GM18873 (cell line): ENCODE results near the gene TNC.
"Not testable (repeated sequence)": the region's sequence is repeated elsewhere in the genome, so short reads cannot be mapped to it uniquely, and the experiment has no call there.

Experiments
- ATAC-seq: cut with Tn5 transposase; IDR thresholded peaks from one replicate; pipeline ENCODE4 v1.9.1; 2021; ENCODE audit warnings: mild to moderate bottlenecking, moderate library complexity, moderate number of reproducible peaks; ENCODE audit not compliant: unreplicated experiment, low FRiP score

Gene TNC

DNA sequence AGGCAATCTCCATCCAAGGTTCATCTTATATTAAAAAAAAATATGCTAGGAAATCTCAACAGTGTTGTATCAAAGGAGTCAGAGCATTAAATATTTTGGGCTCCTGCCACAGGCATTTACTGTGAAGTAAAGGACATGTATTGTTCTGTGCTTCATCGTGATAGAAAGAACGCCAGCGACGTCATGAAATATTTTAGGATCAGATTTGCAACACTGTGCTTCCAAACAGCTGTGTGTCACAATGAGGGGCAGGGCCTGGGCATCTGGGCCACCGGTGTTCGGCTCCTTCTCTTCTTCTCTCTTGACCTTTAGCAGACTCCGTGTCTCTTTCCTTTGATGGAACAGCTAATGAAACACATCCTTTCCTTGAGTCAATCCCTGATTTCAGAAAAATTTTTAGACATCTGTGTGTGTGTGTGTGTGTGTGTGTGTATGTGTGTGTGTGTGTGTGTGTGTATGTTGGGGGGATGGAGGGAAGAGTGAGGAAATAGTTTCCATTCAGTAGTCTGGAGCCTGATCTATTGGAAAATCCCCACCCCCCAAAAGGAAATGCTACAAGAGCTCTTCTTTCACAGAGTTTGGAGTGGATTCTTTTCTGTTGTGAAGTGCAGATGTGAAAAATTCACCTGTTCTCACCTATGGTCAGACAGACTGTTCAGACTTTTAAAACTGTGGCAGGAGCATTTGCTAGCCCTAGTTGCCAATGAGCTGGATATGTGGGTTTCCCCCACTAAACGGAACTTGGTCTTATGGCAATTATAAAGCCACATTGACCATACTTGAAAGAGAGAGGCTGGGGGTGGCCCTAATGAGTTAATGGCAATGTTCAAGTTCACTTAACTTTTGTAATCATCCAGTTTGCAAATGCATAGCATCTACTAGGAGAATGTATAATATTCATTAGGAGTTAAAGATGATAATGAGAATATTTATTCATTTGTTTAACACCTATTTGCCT is 18.1 kb upstream of the TNC start:
- ATAC-seq: no peak

DNA sequence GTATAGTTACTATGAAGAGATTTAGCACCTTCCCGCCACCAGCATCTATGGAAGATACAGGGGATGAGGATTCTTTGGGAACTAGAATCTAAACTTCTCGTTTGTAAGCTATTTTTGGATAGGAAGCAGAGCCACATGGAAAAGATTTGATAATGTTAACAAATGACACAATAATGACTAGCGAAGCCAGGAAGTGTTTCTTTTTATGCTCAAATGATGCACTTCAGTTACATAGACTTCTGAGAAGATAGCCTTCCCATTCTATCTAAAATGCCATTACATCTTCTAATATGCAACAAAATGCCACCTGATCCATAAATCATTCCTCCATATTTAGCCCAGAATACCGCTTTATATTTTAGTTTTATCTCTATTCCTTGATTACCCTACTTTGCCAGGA is 17.0 kb upstream of the TNC start:
- ATAC-seq: no peak

DNA sequence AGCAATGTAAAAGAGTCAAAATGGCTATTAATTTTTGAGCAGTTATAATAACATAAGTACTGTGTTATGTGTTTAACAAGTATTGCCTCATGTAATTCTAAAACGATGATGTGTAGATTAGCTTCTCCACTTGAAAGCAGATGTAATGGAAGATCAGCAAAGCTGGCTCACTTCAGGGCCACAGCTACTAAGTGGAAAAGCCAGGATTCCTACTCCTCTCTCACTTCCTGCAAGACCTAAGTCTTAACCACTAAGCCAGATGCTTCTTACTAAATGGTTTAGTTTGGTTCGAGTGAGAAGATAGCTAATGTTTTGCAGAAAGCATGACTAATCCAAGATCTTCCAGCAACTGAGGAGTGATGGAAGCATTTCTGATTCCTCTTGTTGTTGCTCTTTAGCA is 15.7 kb upstream of the TNC start:
- no peak for ATAC-seq

DNA sequence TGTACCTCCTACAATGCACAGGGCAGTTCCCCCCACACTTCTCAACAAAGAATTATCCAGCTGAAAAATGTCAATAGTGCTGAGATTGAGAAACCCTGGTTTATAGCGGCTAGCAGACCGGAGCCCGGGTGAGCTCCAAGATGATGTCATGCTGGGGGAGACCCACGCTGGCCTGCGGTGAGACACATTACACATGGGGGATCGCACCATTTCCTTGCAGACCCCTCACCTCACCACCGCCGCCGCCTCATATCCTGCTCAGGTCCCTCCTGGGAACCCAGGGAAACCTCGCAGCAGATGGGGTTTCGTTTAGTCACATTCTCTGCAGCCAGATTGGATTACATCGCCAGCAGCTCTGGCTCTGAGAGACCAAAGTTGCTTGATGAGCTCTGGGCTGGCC is 14.7 kb upstream of the TNC start:
- no peak for ATAC-seq

DNA sequence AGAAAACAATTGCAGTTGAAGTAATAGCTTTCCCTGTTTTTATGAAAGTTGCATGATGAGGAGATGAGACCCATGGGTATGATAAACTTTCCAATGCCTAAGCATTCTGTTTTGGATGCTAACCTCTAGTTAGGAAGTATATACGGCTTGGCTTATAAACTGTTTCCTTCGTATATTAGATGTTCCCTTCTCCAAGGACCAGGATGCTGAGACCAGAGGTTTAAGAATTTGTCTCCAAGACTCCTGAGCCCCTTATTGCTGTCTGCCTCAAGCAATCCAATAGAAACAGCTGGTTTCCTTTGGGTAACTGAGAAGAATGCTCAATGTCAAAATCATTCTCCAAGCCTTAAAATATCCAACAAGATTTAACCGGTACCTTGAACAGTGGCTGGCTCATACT is 12.2 kb upstream of the TNC start:
- ATAC-seq: no peak

DNA sequence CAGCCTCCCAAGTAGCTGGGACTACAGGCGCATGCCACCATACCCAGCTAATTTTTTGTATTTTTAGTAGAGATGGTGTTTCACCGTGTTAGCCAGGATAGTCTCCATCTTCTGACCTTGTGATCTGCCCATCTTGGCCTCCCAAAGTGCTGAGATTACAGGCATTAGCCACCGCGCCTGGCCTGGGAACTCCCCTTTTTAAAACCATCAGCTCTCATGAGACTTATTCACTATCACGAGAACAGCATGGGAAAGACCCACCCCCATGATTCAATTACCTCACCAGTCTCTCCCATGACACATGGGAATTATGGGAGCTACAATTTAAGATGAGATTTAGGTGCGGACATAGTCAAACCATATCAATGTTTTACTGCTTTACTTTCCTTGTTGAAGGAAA is 10.8 kb upstream of the TNC start:
- ATAC-seq: not testable (repeated sequence)

DNA sequence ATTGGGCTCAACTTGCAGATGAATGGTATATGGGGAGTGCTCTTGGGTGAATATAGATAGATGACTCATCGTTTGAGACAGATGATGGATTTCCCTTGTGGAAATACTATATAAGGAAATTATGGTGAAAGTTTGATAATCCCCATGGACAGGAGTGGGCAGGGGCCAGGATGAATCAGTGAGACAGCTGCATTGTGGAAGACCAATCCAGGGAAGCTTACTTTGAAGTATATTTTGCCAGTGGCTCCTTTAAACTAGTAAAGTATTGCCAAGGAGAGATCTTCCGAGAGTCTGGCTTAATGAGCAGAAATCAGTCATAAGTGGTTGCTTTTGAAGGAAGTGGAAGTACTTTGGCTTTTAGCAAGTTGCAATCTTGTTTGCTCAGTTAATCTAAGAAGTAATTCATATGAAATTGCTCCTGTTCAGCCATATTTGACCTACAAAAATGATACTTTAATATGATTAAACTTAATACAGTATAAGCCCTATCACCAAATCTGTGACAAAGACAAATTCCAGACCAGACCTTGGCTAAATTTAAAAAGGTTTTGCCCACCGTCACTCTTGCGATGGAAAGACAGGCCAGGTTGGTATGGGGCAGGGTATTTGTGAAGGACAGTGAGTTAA is 9.3 kb upstream of the TNC start:
- ATAC-seq: no peak

DNA sequence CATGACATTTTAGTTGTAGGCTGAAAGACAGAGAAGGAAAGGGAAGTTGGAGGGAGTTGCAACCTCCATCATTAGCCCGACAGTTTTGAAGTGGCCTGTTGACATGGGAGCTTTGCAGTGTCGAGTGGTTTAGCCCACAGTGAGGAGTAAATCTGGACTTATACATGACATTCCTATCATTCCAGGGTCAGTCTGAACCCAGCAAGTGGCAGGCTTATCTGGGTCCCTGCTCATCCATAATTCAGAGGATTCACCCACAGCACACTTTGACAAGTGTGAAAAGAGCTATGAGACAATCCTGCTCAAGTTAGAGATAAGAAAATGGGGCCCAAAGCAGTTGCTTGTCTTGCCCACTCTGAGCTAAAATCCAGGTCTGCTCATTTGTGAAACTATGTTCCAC is 8.4 kb upstream of the TNC start:
- no peak for ATAC-seq

DNA sequence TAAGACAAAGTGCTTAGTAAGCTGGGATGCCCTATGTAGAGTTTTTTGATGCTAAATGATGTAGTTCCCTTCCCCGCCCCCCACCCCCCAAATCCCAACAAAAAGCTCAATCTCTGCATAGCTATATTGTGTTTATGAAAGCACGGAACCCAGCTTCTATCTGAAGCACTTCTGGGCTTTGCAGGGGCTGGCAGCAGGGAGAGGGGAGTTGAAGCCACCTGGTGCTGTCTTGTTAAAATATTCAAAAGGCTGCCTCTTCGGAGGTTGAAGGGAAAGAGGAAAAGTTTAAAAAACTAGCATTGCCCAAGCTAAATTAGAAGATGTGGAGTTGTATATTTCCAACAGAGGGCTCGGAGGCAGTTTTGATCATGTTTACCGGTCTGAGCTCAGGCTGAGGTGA is 5.0 kb upstream of the TNC start:
- ATAC-seq: no peak

DNA sequence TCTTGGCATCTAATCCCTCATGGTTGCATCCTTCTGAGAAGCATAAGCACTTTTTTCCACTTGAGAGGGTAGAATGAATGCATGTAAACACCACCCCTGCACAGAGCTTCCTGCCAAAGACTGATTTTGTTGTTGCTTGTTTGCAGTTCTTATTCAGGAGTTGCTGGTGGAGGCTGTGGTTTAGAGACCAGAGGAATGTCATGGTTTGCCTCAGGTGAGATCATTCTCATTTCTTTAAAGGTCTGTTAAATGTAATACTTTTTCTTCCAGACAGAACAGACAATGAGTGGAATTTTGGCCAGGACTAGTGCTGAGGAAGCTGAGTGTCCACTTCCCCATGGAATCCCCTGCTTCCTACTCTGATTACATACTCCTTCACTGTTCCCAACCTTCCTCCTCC is 3.2 kb upstream of the TNC start:
- ATAC-seq: no peak

DNA sequence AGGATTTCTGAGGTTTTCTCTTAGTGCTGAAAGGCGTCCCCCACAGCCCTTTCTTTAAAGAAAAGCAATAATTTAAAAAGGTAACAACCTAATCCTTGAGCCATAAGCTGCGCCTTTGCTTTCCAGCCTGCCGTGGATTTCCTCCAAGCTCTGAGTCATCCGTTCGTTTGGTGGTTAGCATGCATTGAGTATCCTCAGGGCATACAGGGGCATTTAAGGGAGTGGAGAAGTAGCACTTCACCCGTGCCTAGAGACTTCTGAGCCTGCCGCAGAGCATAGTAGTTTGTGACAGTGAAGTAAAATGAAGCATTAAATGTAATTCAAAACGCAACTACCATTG is 892 bp upstream of the TNC start:
- ATAC-seq: no peak

DNA sequence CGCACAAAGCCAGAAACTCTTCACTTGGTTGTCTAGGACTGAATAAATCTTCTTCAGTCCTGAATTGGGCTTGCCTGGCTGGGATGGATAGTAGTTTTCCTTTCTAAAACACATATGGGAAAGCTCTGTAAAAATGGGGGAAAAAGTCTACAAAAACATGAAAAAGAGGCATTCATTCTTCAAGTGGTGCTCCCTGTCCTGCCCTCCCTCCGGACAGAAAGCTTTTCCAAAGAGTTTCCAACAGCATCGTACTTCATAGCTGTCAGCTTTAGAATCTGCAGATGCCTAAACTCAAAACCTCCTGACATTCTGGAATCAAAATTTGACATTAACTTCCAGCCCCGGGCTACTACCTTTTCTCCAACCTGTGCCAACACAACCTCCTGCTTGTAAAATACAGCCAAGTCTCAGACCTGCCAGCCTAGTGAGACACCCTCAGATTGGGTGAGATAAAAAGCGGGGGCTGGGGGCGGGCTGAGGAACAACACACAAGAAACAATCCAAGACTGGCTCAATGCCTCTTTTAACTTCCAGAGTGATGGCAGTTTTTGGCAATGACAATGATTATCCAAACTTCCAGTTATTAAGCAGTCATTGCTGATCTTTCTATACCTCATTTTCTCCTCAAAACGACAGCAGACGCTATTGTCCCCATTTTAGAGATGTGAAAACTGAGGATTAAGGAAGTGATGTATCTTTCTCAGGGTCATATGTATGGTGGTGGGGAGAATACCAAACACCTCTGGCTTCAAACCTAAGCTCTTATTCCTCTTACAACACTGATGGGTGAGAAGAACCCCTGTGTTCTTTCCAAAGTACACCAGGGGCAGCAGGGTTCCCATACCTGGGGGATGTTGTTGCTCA is 1.3 kb downstream of the TNC start:
- no peak for ATAC-seq

DNA sequence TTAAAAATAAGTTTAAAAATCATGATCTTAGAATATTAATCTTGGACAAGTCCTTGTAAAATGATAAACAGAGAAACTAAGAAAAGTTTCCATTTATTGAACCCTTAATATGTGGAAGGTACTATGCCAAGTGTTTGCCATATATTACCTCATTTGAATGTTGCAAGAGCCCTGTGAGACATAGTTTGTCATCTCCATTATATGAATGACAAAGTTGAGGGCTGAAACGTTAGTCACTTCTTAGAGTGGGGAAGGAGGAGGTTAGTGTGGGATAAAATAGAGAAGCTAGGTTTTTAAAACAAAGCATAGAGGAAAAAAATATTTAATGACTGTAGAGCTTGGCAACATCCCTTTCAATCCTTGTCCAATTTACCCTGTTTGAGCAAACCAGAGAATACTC is 2.0 kb downstream of the TNC start:
- no peak for ATAC-seq

DNA sequence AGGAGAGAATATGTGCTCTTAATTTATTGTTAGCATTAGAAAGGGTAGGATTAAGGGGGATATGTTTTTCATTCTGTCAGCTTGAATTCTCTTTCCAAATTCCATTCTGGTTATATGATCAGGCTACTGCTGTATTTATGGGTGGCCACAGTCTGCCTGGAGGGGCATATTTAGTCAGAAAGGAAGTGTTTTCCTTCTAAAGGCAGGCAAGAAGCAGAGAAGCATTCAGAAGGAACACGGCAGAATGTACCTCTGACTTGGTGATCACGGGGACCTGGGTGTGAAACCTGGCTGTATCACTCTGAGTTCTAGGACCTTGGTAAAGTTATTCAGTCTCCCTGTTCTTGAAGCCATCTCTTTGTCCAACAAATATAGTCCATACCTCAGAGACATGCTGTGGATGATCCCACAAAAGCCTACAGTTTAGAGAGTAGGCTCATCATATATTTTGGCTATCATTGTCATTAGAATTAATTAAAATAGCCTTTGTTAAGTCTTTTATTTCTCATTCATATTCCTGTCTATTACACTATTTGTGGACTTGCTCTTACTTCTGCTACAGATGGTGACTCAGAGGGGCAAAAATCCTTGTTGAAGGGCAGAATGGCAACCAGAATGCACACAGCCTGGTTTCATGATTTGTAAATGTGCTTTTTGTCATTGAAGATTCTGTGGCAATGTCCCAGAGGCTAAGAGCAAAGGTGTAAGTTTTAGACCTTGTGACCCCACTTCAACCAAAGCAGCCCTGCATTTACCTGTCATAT is 2.7 kb downstream of the TNC start:
- no peak for ATAC-seq

DNA sequence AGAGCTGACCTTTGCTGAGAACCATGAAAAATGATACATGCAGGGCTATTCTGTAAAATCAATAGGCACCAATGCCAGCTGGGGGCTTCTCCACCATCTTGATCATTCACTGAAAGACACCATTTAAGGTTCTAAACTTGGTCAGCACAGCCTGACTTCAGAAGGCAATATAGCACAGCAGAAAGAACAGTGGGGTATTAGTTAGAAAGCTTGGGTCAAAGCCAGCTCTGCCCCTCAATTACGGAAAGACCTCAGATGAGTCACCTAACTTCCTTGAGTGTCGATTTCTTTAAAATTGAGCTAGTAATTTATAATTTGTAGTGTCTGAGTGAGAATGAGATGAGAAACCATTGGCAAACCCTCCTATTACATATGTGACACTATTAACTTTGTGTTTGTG is 3.4 kb downstream of the TNC start:
- no peak for ATAC-seq

DNA sequence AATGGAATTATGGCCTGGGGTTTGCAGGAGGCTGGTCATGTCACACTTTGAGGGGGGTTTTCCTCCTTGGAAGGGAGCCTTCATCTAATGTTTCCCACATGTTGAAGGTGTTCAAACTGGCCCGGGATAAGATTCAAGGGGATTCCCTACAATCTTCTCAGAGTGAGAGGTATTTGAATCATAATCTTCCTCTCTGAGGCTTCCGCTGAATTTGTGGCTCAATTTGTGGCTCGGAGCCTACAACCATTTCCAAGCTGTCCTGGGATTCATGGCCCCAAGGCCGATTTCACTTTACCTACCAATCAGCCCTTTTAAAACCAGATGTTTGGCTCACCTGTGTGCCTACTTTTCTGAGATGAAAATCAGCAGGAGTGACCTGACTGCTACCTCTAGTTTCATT is 3.9 kb downstream of the TNC start:
- no peak for ATAC-seq

DNA sequence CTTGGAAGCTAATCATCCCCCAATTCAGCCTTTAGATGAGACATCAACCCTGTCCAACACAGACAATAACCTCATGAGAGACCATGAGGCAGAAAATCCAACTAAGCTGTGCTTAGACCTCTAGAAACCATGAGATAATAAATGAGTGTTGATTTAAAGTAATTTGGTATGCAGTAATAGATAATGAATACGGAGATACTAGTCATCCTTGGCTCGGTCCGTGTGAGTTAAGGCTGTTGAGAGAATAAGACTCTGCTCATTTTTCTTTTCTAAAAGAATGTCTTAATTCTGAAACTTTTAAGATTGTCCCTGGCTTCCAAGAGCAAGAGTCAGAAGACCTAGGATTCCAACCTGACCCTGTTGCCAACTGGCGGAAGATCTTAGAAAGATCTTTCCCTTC is 6.1 kb downstream of the TNC start:
- no peak for ATAC-seq

DNA sequence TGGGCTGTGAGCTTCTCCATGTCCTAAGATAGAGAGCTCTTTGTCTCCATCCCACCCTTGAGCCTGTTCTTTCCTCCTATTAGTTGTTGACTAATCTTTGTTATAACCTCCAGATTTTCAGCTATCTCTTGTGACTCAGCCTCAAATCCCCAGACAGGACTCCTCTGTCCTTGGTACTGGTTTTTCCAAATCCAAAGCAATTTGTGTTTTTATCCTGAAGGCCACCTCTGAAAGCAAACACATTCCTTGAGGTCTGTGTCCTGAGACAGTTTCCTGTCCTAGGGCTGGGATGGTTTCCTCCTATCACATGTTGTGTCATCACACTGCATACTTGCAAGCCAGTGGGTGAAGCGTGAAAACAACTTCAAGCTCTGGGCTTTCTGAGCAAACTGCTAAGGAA is 8.5 kb downstream of the TNC start:
- no peak for ATAC-seq

DNA sequence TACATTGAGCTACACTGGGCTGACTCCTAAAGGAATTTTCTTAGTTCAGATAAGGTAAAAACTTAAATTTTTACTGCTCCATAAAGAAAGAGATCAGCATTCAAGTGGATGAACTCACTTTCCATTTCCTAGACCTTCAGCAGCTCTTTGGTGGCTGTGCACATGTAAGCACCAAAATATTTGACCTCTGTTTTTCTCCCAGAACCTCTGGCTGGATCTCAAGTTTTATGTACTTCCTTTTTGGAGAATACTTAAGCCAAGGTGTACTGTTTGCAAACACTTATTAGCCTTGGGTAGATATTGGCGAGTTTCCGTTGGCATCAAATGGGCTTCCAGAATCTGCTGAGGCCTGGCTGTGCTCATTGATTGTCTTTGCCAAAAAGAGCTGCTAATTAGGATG is 10.3 kb downstream of the TNC start:
- no peak for ATAC-seq

DNA sequence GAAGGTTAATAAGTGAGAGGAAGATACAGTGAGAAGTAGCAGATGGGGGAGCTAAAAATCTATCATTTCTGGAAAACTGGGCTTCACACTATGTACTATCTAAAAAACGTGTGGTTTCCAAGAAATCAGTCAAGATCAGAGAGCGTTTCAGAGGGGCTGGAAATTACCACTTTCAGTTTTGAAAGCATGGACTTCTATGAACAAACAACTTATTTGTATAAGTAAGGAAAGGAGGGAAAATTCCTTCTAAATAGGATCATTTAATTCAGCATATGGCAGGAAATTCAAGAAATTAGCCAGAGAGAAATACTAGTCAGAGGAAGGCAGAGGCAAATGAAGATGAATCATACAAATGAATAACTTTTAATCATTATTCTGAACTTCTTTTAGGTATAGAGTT is 11.3 kb downstream of the TNC start:
- ATAC-seq: no peak

DNA sequence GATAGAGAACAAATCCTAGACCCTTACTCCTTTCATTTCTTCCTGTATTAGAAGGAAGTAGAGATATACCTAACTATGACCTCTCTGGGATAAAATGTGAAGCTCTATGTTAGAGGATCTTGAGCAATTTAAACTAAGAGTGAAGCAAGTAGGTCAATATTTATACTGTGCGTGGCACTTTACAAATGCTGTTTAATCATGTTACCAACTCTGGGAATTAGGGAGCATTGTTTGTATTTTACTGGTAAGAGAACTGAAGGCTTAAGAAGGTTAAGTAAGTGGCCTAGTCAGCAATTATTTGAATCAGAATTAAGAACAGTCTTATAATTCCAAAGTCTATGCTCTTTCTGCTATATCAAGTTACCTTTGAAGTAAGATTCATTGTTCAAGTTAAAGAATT is 12.0 kb downstream of the TNC start:
- no peak for ATAC-seq
